Stimulated activated CD4-positive, alpha-beta T cell treated with anti-CD3 and anti-CD28 coated beads, Interleukin-1b, Interleukin-23, amount 100 ng/mL, for 24 hours (primary cell): ENCODE measurements around the gene PPAT.
"Not testable (repeated sequence)": the region's sequence is repeated elsewhere in the genome, so short reads cannot be mapped to it uniquely, and the experiment has no call there.

ENCODE experiments used
- DNase-seq, 4 experiments: peaks; one replicate each; pipeline ENCODE4 v3.0.0-alpha.2; 2020; ENCODE audit warnings: low read depth in 4 of 4, low spot score in 1 of 4

PPAT gene

GRCh38 chr4:56435140-56435926 lies at the start of gene PPAT:
TSS of gene PPAT (minus strand) at chr4:56435615. CDS start at chr4:56435477, 138 bp downstream.
- DNase-seq, result peak; percentile 95 to 99 (median 97)

- DNase-seq, result no peak
Observed at GRCh38 chr4:56480691-56481090, 45.3 kb upstream of the PPAT start.

- DNase-seq, result no peak
Observed at GRCh38 chr4:56477192-56477702, 41.8 kb upstream of the PPAT start.

GRCh38 chr4:56475917-56476316 lies 40.5 kb upstream of the PPAT start:
- no peak for DNase-seq

GRCh38 chr4:56469489-56470210 lies 34.2 kb upstream of the PPAT start:
- DNase-seq, result no peak

- no peak for DNase-seq
Observed at GRCh38 chr4:56468097-56468422, 32.6 kb upstream of the PPAT start.

- peak; percentile 69 to 84 (median 78) for DNase-seq
Observed at GRCh38 chr4:56467284-56468096, 32.1 kb upstream of the PPAT start, which contains the start of gene SRP72. TSS of gene SRP72 (plus strand) at chr4:56467617. CDS start at chr4:56467636, 19 bp downstream.

GRCh38 chr4:56466910-56467283 lies 31.5 kb upstream of the PPAT start:
- DNase-seq, result no peak

GRCh38 chr4:56466296-56466761 lies 30.9 kb upstream of the PPAT start:
- DNase-seq, result not testable (repeated sequence)

GRCh38 chr4:56465599-56466295 lies 30.3 kb upstream of the PPAT start:
- DNase-seq, result no peak

- DNase-seq, result no peak
Observed at GRCh38 chr4:56464581-56464980, 29.2 kb upstream of the PPAT start.

- DNase-seq, result no peak
Observed at GRCh38 chr4:56463711-56464110, 28.3 kb upstream of the PPAT start.

GRCh38 chr4:56462157-56462556 lies 26.7 kb upstream of the PPAT start:
- no peak for DNase-seq

GRCh38 chr4:56460085-56460484 lies 24.7 kb upstream of the PPAT start:
- DNase-seq, result no peak

GRCh38 chr4:56450342-56450741 lies 14.9 kb upstream of the PPAT start:
- DNase-seq, result no peak

GRCh38 chr4:56449475-56449874 lies 14.1 kb upstream of the PPAT start:
- not testable (repeated sequence) for DNase-seq

- DNase-seq, result no peak
Observed at GRCh38 chr4:56448301-56448700, 12.9 kb upstream of the PPAT start.

GRCh38 chr4:56445699-56446098 lies 10.3 kb upstream of the PPAT start:
- no peak for DNase-seq

- DNase-seq, result no peak
Observed at GRCh38 chr4:56444719-56445118, 9.3 kb upstream of the PPAT start.

GRCh38 chr4:56440983-56441382 lies 5.6 kb upstream of the PPAT start:
- no peak for DNase-seq

- DNase-seq, result no peak
Observed at GRCh38 chr4:56438766-56439165, 3.4 kb upstream of the PPAT start.
